Lung (tissue), 12 donors: ENCODE measurements around the gene TSSC4. TPM values are rescaled to one million over a fixed set of nuclear protein-coding genes. Genes with fewer than 3 reads are reported as not detected.

Experiments used
- ATAC-seq: fragments of 200-7000 bp; cut with Tn5 transposase; one replicate; pipeline ENCODE4 v1.9.1; 2020; ENCODE audit warnings: moderate number of reproducible peaks; ENCODE audit not compliant: insufficient read depth, low FRiP score
- DNase-seq, 3 donors: peaks; one replicate each; pipeline ENCODE4 v3.0.0-alpha.2; 2013 to 2017
- H3K27ac ChIP-seq, 2 donors: one replicate each; pipeline ENCODE4 v1.5.1; 2013; ENCODE audit warnings: mild to moderate bottlenecking in 2 of 2, moderate library complexity in 2 of 2, control low read depth in 1 of 2, inconsistent platforms in 1 of 2, low read depth in 1 of 2, low read length in 1 of 2
- H3K27me3 ChIP-seq, 3 donors: one replicate each; pipeline ENCODE4 v1.5.1; 2013; ENCODE audit warnings: low read length in 2 of 3; ENCODE audit not compliant: control insufficient read depth in 3 of 3, insufficient read depth in 3 of 3
- H3K36me3 ChIP-seq, 4 donors: one replicate each; pipeline ENCODE4 v1.5.1; 2013; ENCODE audit warnings: low read length in 4 of 4, mild to moderate bottlenecking in 1 of 4, moderate library complexity in 1 of 4; ENCODE audit not compliant: control insufficient read depth in 4 of 4, insufficient read depth in 4 of 4
- H3K4me1 ChIP-seq, 5 donors: one replicate each; pipeline ENCODE4 v1.5.1; 2013; ENCODE audit warnings: low read length in 5 of 5, mild to moderate bottlenecking in 2 of 5, moderate library complexity in 1 of 5; ENCODE audit not compliant: control insufficient read depth in 5 of 5, insufficient read depth in 5 of 5
- H3K4me3 ChIP-seq: one replicate; pipeline ENCODE4 v1.5.1; 2013; ENCODE audit warnings: mild to moderate bottlenecking, control low read depth, moderate library complexity
- H3K9ac ChIP-seq, 2 donors: one replicate each; pipeline ENCODE4 v1.5.1; 2013; ENCODE audit warnings: low read length in 2 of 2, control low read depth in 1 of 2; ENCODE audit not compliant: insufficient read depth in 1 of 2
- H3K9me3 ChIP-seq, 4 donors: one replicate each; pipeline ENCODE4 v1.5.1; 2013; ENCODE audit warnings: low read length in 3 of 4, mild to moderate bottlenecking in 1 of 4, moderate library complexity in 1 of 4; ENCODE audit not compliant: control insufficient read depth in 4 of 4, insufficient read depth in 3 of 4
- CTCF ChIP-seq: IDR thresholded peaks from 2 replicates; pipeline ENCODE4 v1.5.1; 2012; ENCODE audit warnings: mild to moderate bottlenecking; ENCODE audit errors: control extremely low read depth, extremely low read depth
- WGBS, 2 donors: extraction: QIAGEN DNeasy Blood & Tissue Kit; methylation state at CpG; one replicate each; pipeline ENCODE4 v1.1.7; 2013; 5-methylcytosine and 5-hydroxymethylcytosine counted together
- polyA plus RNA-seq, 2 donors: library from polyadenylated mRNA; stranded (reverse); fragments of 200-250 nt; gene quantifications; one replicate each; pipeline ENCODE4 v1.2.1, GENCODE V29; 2013
- total RNA-seq, 2 donors: library from RNA; depleted of rRNA in 1 of 2; stranded (reverse); fragments of >200 nt in 1 of 2; gene quantifications; one replicate each; pipeline ENCODE4 v1.2.1, GENCODE V29; 2014 to 2021
- donor health status: control.
- donor health status: control.
- donor health status: Bipolar disorder and iron deficiency.
- donor health status: healthy.
- donor health status: DM: yes; HTN: yes; CAD: no.

The TSSC4 gene
- total and polyA plus RNA-seq, 4 donors: 25.1 to 56.5 (median 49.8) TPM

GRCh38 chr11:2383852-2384804, 16.4 kb upstream of the TSSC4 start:
- ATAC-seq: no peak
- Histone ChIP-seq H3K9ac (no peak overlapping the region), H3K4me1 (peaks cover 21 to 71% (median 54%) of the 10 kb centered on the region in 5 donors), H3K27ac (peak overlapping the region; percentile 86 to 87), H3K36me3 (peaks cover 0 to 18% (median 13%) of the 10 kb centered on the region in 4 donors), H3K4me3 (no peak overlapping the region), H3K9me3 (no peaks in the 10 kb centered on the region), H3K27me3 (no peaks in the 10 kb centered on the region)
- 41 to 65% methylated on average over 31 to 33 of the region's 33 CpGs for WGBS, 2 donors
- DNase-seq: peak in 2 of 3 donors; percentile 20 to 45
- TF ChIP-seq CTCF: no peak

- no peak overlapping the region for H3K4me3 ChIP-seq
- no peak overlapping the region for H3K9ac ChIP-seq
- H3K27me3 ChIP-seq: no peaks in the 10 kb centered on the region
- H3K36me3 ChIP-seq: peaks cover 0 to 21% (median 13%) of the 10 kb centered on the region in 4 donors
- no peaks in the 10 kb centered on the region for H3K9me3 ChIP-seq
- peak overlapping the region in 1 of 2 donors; percentile 34 for H3K27ac ChIP-seq
- ATAC-seq: no peak
- no peak for DNase-seq
- peaks cover 11 to 61% (median 52%) of the 10 kb centered on the region in 5 donors for H3K4me1 ChIP-seq
- no peak for TF ChIP-seq CTCF
- WGBS, 2 donors: 77 to 79% methylated on average over 47 to 48 of the region's 48 CpGs
Observed at GRCh38 chr11:2385156-2386151, 15.1 kb upstream of the TSSC4 start.

GRCh38 chr11:2386591-2386990, 14.0 kb upstream of the TSSC4 start:
- Histone ChIP-seq H3K9ac (peak overlapping the region in 1 of 2 donors; percentile 11), H3K4me1 (peaks cover 9 to 57% (median 41%) of the 10 kb centered on the region in 5 donors), H3K27me3 (no peaks in the 10 kb centered on the region), H3K27ac (peak overlapping the region; percentile 34 to 65), H3K36me3 (peaks cover 0 to 31% (median 13%) of the 10 kb centered on the region in 4 donors), H3K9me3 (no peaks in the 10 kb centered on the region), H3K4me3 (no peak overlapping the region)
- DNase-seq (no peak), ATAC-seq (no peak)
- 62 to 66% methylated on average over 9 of the region's 9 CpGs for WGBS, 2 donors
- TF ChIP-seq CTCF: no peak
